Inflammatory macrophage treated with lipopolysaccharide for 4 hours (primary cell): ENCODE measurements around the gene GNAI3.

Experiments
- DNase-seq: peaks from one replicate; pipeline ENCODE4 v3.0.0-alpha.2; 2020

Gene GNAI3

GRCh38 chr1:109527098-109527811 lies 21.2 kb upstream of the GNAI3 start:
- no peak for DNase-seq

GRCh38 chr1:109527846-109528695 lies 20.3 kb upstream of the GNAI3 start:
- DNase-seq = no peak

GRCh38 chr1:109528712-109529111 lies 19.7 kb upstream of the GNAI3 start:
- no peak for DNase-seq

- DNase-seq = no peak
Observed at GRCh38 chr1:109529881-109530456, 18.4 kb upstream of the GNAI3 start.

- DNase-seq = no peak
Observed at GRCh38 chr1:109530457-109531087, 17.8 kb upstream of the GNAI3 start.

GRCh38 chr1:109531380-109531779 lies 17.0 kb upstream of the GNAI3 start:
- DNase-seq = no peak

GRCh38 chr1:109531826-109532364 lies 16.5 kb upstream of the GNAI3 start:
- no peak for DNase-seq

- peak; percentile 66 for DNase-seq
Observed at GRCh38 chr1:109532365-109533136, 15.9 kb upstream of the GNAI3 start.

GRCh38 chr1:109534307-109534858 lies 14.0 kb upstream of the GNAI3 start:
- DNase-seq = no peak

- DNase-seq = no peak
Observed at GRCh38 chr1:109535481-109535880, 12.9 kb upstream of the GNAI3 start.

- DNase-seq = no peak
Observed at GRCh38 chr1:109535971-109536491, 12.4 kb upstream of the GNAI3 start.

GRCh38 chr1:109537450-109538178 lies 10.8 kb upstream of the GNAI3 start:
- no peak for DNase-seq

GRCh38 chr1:109538827-109539555 lies 9.4 kb upstream of the GNAI3 start:
- DNase-seq = no peak

- no peak for DNase-seq
Observed at GRCh38 chr1:109539676-109540075, 8.7 kb upstream of the GNAI3 start, which contains the start of gene GPR61. Gene GPR61 (plus strand): TSS chr1:109539872. CDS start chr1:109543023, 3,151 bp downstream.

- DNase-seq = no peak
Observed at GRCh38 chr1:109541102-109541501, 7.3 kb upstream of the GNAI3 start.

GRCh38 chr1:109542657-109543056 lies 5.8 kb upstream of the GNAI3 start:
- no peak for DNase-seq

GRCh38 chr1:109543283-109543987 lies 5.0 kb upstream of the GNAI3 start:
- DNase-seq = no peak

GRCh38 chr1:109543988-109544735 lies 4.3 kb upstream of the GNAI3 start:
- DNase-seq = no peak
